Caki2 (cell line): Measurements from ENCODE around the gene STK32A. TPM values are rescaled to one million over a fixed set of nuclear protein-coding genes. Genes with fewer than 3 reads are reported as not detected.
A peak's percentile ranks its signal among the peaks of the same experiment; 100 is the strongest.

ENCODE experiments used
- DNase-seq: peaks from one replicate; pipeline ENCODE4 v3.0.0-alpha.2; 2015; ENCODE audit warnings: low read depth
- in situ Hi-C: cut with HindIII; loops from 2 replicates; pipeline ENCODE4 v1.10.0; 2016; ENCODE audit warnings: low sequenced_read_pairs, low pct_unique_long_range_greater_than_20kb, mixed read lengths
- total RNA-seq: library from RNA; depleted of rRNA; stranded (reverse); fragments of >200 nt; shearing (Covaris generic); gene quantifications from 2 replicates; pipeline ENCODE4 v1.2.3, GENCODE V29; 2014; ENCODE audit warnings: low replicate concordance; rRNA removed

The STK32A gene
- not detected in 2 replicates for total RNA-seq

DNA sequence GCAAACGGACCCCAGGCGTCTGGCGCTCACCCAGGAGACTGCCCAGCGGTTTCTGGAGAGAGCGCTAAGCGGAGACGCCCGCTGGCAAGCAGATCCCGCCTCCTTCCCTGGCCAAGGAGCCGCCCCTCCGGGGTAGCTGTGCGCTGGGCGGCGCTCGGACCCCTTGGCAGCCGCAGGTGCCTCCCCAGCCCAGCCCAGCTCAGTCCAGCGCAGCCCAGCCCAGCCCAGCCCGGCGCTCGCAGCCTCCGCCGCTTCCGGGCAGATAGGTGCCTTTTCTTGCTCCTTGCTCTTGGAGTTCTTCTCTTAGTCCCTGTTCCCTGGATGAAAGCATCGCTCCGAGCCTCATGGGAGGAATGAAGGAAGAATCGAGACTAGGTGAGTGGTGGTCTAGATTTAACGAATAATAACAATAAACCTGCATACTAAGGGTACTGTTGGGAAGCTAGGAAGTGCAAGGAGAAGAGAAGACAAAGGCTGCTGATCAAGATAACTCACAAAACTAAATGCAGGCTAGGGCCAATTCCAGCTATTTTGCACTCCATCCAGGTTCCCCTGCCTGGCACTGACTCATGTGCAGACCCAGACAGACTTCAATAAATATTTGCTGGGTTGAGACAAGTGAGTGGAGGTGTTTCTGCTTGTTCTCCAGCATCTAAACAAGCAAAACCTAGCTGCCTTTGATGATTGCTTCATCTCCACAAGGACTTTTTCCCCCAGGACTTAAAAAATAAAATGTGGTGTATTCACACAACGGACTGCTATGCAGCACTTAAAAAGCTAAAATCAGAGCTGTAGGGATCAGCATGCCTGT, at the start of gene STK32A:
TSS of gene STK32A (plus strand) at position 202 of the 811 bp plus-strand sequence. CDS start 4,609 bp downstream, outside the sequence.
- DNase-seq: peak; percentile 39
- in situ Hi-C loops: no loop called here

DNA sequence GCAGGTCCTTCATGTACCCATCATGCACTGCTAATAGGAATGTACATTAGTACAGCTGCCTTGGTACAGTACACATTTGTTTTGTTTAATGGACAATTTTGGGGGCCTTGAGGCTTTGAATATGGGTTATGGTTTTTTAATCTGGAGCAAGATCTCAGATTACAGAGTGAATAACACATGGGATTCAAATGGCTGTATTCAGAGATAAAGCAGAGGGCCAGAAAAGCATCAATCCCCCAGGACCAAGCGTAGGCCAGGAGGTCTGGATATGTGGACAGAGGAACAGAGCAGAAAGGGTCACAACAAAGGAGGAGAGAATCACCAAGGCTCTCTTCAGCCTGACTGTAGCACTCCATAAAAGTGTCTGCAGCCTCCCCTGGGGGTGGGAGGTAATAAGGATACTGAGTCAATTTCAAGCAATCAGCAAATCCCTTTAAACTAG, 47.7 kb upstream of the STK32A start:
- in situ Hi-C loops: no loop called here
- no peak for DNase-seq

DNA sequence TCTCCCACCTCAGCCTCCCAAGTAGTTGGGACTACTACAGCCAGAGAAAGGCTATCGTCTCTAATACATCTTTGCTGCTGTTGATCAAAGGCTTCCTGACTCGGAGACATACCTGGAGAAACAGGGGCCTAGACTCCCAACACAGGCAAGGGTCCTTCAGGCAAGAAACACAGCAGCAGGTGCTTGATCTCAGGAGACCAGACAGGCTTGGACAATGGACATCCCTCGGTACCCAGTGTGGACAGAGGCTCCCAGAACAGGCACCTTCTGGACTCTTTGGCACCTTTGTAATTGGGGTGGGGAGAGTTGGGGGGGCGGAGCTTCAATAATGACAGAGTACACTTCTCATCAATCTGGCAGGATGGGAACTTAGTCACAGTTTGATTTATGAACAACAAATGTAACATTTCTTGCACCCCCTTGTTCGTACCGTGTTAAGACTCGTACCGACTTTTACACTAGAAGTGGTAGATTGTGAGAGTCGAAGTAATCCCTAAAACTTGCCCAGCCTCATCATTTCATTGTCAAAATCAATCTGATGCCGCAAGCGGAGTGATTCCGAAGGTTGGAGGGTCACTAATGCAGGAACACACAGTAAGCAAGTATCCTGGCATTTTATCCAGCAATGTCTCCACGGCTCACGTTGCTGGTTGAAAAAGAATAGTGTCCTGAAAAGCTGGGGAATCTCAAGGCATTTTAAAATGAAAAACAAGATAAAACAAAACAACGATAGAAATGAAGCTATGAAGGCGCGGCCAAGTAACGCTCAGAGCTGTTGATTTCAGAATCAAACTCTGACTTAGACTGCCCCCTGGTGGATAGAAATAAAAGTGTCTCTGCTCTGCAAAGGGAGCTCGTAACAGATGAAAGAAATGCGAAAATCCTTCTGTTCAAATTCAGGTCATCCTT, 46.4 kb upstream of the STK32A start:
- in situ Hi-C loops: no loop called here
- peak; percentile 31 for DNase-seq

DNA sequence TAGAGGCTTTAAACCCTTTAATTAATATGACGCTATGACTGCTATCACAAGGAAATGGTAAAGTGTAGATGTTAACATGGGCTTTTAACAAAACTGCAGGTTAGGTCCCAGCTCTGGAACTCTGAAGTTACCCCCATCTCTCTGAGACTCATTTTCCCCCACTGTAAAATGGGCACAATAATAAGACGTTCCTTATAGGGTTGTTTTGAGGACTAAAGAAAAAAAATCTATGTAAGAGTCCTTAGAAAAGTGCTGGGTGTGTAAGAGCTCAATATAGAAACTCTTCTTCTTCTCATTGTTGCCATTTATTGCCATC, 45.8 kb upstream of the STK32A start:
- in situ Hi-C loops: no loop called here
- no peak for DNase-seq

DNA sequence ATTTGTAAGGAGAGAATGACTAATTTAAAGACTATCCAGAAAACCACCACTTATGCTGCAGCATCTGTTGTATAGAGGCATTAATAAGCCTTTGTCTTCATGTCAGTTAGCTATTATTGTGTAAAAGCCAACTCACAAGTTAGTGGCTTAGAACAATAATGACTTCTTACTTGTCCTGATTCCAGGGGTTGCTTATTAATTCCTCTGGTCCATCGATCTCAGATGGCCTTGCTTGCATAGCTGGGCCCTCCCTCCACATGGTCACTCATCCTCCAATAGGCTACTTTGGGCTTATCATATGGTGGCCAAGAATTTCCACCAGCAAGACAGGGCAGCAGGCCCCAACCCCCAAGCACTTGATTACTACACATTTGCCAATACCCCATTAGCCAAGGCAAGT, 44.5 kb upstream of the STK32A start:
- in situ Hi-C loops: no loop called here
- DNase-seq: no peak

DNA sequence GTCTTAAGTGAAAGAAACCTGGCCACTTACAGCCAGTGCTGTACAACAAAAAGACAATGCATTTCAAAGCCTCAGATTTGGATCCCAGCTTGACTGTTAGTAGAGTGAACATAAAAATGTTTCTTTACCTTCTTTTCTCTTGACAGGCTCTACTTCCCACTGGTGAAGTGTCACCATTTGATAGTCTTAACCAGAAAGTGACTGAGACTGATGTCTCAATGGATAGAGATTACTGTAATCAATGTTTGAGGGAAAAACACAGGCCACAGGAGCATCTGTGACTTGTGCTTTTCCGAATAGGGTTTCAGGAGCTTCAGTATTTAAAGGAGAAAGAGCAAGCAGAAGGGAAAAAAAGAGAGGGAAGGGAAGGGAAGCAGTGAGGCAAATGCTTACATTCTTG, 41.7 kb upstream of the STK32A start:
- no peak for DNase-seq
- in situ Hi-C loops: no loop called here

DNA sequence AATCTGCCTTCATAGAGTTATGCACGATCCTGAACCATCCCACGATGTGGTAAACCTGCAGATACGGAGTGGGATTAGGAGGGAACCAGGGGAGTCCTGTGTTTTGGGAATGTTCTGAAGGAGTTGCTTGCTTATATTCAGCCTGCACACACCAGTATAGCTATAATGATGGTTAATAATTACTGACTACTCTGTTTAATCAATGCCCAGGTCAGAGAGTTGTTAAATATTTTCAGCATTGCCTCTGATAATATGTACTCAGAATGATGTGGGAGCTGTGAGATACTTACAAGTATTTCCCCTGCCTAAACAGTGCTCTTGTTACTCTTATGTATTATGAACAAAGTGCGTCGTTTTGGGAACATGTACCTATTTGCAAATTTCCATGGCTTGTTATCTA, 34.8 kb upstream of the STK32A start:
- DNase-seq: no peak
- in situ Hi-C loops: no loop called here

DNA sequence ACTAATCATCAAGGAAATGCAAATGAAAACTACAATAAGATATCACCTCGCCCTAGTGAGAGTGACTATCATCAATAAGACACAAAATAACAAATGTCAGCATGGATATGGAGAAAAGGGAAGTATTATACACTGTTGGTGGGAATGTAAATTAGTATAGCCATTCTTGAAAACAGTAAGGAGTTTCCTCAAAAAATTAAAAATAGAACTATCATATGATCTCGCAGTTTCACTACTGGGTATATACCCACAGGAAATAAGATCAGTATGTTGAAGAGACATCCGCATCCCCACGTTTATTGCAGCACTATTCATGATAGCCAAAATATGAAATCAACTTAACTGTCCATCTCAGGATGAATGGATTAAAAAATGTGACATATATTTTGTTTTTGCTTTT, 31.6 kb upstream of the STK32A start:
- no peak for DNase-seq
- in situ Hi-C loops: no loop called here

DNA sequence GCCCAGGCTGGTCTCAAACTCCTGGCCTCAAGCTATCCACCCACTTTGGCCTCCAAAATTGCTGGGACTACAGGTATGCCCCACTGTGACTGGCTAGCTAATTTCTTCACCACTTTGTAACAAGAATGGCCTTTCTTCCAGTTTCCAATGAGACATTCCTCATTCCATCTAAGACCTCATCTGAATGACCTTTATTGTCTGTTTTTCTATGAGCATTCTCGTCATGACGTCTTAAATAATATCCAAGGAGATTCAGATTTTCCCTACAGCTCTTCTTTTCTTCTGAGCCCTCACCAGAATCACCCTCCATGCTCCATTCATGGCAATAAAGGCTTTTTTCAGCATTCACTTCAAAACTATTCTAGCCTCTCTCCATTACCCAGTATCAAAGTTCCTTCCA, 30.2 kb upstream of the STK32A start:
- DNase-seq: no peak
- in situ Hi-C loops: no loop called here

DNA sequence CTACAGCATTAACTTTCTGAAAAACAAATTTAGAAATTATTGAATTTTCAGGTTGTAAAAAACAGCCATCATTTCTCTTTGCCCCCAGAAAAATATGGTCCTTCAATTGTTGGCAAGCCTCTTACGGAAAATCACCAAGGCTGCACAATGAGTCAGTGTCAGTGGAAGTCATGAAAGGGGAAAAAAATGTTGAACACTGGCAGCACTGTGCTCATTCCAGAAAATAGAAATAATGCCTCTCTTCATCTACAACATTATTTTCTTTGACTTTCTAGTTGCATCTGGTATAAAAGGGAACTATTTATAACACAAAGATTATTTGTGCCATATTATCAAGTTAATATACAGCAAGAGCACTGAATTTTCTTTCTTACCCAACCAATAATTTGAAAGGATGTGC, 26.7 kb upstream of the STK32A start:
- DNase-seq: no peak
- in situ Hi-C loops: no loop called here

DNA sequence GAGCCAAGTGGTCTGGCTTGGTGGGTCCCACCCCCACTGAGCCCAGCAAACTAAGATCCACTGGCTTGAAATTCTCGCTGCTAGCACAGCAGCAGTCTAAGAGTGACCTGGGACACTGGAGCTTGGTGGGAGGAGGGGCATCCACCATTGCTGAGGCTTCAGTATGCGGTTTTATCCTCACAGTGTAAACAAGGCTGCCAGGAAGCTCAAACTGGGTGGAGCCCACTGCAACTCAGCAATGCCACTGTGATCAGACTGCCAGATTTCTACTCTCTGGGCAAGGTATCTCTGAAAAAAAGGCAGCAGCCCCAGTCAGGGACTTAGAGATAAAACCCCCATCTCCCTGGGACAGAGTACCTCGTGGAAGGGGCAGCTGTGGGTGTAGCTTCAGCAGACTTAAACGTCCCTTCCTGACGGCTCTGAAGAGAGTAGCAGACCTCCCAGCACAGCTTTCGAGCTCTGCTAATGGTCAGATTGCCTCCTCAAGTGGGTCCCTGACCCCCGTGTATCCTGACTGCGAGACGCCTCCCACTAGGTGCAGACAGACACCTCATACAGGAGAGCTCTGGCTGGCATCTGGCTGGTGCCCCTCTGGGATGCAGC, 18.2 kb upstream of the STK32A start:
- no peak for DNase-seq
- in situ Hi-C loops: no loop called here

DNA sequence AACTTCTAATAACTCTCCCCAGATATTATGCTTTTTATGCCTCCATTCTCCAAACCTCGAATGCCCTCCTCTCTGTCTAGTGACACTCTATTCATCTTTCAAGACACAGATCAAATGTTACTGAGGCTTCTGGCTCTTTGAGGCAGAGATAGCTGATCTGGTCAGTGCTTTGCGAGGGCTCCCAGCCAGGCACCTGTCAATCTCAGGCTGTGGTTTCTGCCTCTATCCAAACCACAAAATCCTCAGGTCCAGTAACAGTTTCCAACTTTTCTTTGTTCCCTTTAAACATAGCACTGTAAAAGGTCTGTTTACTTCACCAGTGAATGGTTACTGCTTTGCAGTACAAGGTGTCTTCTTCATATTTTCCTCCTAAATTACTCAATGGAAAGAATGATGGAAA, 11.5 kb upstream of the STK32A start:
- in situ Hi-C loops: no loop called here
- DNase-seq: no peak

DNA sequence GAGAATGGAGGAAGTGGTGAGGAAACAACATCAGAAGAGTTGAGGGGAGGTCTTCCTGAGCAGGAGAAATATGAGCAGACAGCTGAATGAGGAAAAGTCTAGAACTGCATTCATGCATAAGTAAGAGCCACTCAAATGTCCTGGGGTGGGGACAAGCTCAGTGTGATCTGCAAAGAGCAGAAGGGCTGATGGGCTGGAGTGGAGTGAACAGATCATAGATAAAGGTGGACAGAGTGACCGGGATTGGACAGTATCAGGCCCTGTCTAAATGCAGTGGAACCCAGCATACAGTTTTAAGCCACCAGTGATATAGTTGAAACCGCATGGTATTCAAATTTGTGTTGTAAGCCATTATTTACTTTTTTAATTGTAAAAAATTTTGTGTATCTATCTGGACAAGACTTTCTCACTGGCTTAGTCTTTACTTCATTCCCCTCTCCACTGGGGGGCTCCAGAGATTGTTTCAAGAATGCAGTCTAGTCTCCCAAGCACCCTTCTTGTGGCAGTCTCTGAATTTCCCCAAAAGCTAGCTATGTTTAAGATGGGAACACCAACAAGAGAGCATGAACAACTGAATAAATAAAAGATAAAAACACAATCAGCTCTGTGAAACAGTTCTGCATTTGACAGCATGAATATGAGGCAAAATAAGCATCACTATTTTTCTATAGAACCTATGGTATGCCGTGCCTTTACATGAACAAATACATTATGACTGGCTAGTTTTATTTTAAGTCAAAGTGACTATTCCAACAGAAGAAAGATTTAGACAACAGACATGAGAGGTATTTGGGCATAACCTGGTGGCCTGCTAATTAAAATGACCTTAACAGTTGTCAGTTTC, 10.7 kb upstream of the STK32A start:
- in situ Hi-C loops: no loop called here
- peak; percentile 12 for DNase-seq

DNA sequence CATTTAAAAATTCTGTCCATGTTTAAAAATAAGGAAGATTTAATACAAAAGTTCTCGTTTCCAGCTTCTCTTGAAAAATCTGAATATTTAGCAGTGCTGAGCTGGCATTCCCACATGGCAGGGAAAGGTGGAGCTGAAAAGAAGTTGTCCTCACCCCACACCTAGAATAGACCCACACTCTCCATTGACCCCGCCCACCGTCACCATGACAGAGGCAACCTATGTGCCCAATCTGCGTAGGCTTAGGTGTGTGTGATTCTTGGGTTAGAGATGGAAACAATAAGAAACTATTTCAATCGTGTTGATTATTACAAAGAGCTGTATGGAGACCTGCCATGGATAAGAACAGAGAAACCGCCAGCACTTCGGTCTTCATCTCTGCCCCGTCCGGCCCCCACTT, 8.9 kb upstream of the STK32A start:
- DNase-seq: no peak
- in situ Hi-C loops: no loop called here

DNA sequence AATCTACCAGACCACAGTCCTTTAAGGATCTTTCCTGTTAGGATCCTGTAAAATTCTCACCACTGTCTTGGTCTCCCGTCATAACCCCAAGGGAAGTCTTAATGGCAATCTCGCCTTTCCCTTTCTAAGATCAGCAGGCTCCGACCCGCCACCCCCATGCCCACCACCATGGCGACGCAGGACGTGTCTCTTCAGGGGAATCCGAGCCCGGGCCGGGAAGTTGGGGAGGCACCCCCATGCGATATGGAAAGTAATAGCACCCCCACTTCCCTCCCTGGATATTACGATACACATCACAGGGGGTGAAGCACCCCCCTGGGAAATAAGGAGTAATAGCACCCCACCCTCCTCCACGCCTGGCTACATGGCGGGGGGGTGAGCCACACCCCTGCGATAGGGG, 8.3 kb upstream of the STK32A start:
- DNase-seq: no peak
- in situ Hi-C loops: no loop called here

DNA sequence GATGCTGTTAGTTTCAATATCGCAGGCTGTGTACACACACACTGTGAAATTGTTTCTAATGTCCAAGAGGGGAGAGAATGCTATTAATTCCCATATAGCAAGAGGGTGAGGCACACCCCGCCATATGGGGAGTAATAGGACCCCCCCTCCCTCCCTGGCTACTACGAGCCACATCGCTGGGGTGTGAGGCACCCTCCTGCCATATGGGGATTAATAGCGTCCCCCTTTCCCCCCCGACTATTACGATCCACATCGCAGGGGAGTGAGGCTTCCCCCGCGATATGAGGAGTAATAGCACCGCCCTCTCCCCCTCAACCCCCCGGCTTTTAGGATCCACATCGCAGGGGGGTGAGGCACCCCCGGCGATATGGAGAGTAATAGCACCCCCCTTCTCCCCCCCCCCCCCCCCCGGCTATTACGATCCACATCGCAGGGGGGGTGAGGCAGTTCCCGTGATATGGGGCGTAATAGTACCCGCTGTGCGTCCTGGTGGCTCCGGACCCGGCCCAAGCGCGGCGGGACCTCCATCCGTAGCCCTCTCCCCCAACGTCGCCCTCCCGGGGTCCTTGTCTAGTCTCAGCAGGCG, 494 bp upstream of the STK32A start:
- no peak for DNase-seq
- in situ Hi-C loops: no loop called here

DNA sequence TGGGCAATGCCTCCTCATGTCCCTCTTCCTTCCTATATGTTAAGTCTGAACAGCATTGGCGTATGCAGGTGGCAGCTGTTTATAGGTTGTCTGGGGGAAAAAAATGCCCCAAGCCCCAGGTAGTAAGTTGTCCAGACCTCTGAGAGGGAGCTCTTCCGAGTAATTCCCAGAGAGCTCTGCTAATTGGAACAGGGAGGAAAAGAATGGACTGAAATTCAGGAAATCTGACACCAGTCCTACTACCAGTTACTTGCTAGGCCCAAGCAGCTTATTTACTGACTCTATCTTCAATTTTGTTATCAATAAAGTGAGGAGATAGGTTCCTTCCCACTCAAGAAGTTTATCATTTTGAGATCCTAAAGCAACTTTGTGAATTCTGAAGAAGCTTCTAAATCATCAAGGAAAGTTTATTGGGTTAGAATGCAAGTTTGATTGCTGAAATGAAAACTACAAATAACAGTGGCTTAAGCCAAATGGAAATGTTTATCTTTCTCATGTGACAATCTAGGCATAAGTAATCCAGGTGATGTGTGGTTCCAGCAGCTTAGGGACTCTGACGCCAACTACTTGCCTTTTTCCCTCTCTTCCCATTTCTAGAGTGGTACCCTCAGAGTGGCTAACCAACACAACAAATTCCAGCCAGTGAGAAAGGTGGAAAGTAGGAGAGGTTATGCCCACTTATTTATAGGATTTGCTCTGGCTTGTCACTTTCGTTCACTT, 5.6 kb downstream of the STK32A start:
- no peak for DNase-seq
- in situ Hi-C loops: no loop called here
